Measurements from ENCODE around the gene CNOT3.
A peak's percentile ranks its signal among the peaks of the same experiment; 100 is the strongest.
"Not testable (repeated sequence)": the region's sequence is repeated elsewhere in the genome, so short reads cannot be mapped to it uniquely, and the experiment has no call there.

Gene CNOT3

GRCh38 chr19:54137699-54138488 is at the start of gene CNOT3:
Gene CNOT3 (plus strand): TSS chr19:54137762. CDS start chr19:54142979, 5,217 bp downstream.
- DNase-seq = no peak

- DNase-seq = no peak
Observed at GRCh38 chr19:54094426-54095000, 43.0 kb upstream of the CNOT3 start.

DNA sequence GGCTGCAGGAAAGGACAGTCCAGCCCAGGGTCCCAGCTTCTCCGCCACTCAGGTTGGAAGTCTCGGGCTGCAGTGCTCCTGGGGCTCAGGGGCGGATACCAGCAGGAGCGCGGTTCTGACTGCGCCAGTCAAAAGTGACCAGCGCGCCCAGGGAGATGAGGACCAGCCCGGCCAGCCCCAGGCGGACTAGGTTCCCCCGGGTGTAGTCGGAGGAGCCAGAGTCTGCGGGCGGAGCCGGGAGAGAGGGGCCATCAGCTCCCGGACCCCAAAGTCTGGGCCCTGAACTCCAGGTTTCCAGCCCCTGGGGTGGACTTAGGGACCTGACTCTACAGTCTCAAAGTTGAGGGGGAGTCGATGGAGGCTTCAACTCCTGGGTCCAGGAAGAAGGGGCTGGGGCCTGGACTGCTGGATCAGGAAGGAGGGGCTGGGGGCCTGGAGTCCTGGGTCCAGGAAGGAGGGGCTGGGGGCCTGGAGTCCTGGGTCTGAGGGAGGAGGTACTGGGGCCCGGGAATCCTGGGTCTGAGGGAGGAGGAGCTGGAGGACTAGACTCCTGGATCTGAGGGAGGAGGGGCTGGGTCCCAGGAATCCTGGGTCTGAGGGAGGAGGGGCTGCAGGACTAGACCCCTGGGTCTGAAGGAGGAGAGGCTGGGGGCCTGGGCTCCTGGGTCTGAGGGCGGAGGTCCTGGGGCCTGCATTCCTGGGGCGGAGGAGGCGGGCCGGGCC is 42.3 kb upstream of the CNOT3 start:
- no peak for DNase-seq

DNA sequence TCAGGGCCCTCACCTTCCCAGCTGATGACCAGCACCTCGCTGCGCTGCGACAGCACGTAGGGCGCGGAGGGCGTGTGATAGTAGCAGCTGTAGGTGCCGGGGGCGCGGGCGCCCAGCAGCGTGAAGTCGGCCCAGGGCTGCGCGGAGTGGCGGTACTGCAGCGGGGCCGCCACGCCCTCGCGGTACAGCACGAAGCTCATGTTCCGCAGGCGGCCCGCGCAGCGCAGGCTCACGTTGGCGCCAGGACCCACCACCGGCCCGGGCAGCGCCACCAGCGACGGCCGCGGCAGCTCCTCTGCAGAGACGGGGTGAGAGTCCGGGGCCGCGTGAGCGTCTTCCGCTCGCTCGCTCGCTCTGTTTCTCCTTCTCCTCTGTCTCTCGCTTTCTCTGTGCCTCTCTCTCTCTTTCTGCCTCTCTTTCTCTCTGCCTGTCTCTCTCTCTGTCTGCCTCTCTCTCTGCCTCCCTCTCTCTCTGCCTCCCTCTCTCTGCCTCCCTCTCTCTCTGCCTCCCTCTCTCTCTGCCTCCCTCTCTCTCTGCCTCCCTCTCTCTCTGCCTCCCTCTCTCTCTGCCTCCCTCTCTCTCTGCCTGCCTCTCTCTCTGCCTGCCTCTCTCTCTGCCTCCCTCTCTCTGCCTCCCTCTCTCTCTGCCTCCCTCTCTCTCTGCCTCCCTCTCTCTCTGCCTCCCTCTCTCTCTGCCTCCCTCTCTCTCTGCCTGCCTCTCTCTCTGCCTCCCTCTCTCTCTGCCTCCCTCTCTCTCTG is 41.5 kb upstream of the CNOT3 start:
- not testable (repeated sequence) for DNase-seq

DNA sequence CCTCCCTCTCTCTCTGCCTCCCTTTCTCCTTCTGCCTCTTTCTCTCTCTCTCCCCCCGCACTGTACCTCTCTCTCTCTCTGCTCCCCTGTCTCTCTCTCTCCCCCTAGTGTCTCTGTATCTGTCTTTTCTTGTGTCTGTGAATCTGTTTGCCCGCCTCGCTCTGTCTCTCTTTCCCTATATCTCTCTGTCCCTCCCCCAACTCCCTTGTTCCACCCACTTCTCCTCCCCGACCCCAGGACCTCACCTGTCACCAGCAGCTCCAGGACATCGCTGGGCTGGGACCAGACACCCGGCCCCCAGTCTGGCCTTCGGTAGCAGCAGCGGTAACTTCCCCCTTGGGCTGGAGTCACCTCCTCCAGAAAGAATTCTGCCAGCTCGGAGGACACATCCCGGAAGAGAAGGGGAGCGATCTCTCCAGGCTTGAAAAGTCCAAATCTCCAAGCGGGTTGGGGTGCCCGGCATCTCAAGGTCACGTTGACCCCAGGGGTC is 40.9 kb upstream of the CNOT3 start:
- no peak for DNase-seq

DNA sequence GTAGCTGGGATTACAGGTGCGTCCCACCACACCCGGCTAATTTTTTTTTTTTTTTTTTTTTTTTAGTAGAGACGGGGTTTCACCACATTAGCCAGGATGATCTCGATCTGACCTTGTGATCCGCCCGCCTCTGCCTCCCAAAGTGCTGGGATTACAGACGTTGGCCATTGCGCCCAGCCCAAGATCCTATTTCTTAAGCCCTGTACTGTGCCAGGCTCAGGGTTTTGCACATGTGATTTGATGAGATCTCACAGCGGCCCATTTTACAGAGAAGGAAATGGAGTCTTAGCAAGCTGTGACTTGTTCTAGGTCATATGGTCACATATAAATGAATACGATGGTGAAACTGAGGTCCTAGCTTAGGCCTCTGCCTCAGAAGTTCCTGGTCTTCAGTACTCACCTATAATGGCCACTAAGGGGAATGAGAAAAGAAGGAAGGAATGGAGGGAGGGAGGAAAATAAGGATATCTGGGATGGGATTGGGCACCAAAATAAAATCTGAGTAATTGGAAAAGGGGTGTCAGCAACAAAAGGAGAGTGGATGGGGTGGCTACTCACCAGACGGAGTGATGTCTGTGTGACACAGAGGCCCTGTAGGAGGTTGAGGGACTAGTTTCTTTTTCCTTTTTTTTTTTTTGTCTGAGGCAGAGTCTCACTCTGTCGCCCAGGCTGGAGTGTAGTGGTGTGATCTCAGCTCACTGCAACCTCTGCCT is 38.2 kb upstream of the CNOT3 start:
- no peak for DNase-seq

DNA sequence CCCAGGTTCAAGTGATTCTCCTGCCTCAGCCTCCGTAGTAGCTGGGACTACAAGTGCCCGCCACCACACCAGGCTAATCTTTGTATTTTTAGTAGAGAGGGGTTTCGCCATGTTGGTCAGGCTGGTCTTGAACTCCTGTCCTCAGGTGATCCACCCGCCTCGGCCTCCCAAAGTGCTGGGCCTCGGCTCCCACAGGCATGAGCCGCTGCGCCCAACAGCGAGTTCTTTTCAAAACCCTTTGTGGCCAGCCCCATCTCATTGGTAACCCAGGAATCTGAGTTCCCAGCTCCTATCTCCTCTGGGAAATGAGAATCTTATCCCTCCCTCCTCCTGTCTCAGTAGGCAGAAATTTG is 37.7 kb upstream of the CNOT3 start:
- not testable (repeated sequence) for DNase-seq

DNA sequence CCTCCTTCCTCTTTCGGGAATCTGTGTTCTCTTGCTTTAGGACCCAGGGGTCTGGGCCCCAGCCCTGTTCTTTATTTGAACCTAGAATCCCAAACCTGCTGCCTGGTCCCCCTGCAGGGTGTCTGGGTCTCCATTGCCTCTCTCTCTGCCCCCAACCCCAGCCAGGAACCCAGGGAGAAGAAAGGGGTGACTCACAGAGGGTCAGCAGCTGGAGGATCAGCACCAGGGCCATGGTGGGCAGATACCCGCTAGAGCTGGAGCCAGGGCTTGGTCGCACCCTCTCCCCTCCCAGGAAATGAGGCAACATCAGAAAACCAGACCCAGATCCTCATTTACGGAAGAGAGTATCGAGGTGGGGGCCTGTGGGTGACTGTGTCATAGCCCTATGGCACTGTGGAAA is 37.0 kb upstream of the CNOT3 start, which contains the start of gene OSCAR:
TSS of gene OSCAR (minus strand) at position 243 of the 400 bp plus-strand sequence. CDS start at position 232, 11 bp downstream.
- DNase-seq = no peak

- DNase-seq = peak; percentile 86
Observed at GRCh38 chr19:54102421-54103169, 35.0 kb upstream of the CNOT3 start, which contains the start of gene NDUFA3. Gene NDUFA3 (plus strand): TSS chr19:54102855. CDS start chr19:54102879, 24 bp downstream.

- no peak for DNase-seq
Observed at GRCh38 chr19:54104998-54105715, 32.4 kb upstream of the CNOT3 start.

DNA sequence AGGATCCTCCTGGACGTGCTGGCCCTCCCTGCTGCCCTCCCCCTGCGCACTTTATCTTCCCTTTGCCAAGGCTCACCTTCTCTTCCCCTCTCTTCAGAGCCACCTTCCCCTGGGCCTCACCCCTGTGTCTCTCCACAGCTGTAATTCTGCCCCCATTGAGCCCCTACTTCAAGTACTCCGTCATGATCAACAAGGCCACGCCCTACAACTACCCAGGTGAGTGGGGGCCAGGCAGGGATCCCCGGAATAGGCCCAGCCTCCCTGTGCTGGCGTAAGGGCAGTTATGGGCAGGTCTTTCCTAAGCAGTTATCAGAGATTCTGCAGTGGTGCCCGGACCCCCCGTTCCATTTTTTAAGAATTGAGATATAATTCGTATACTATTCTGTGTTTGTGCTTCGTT is 31.8 kb upstream of the CNOT3 start:
- no peak for DNase-seq

- no peak for DNase-seq
Observed at GRCh38 chr19:54106716-54107115, 30.8 kb upstream of the CNOT3 start.

DNA sequence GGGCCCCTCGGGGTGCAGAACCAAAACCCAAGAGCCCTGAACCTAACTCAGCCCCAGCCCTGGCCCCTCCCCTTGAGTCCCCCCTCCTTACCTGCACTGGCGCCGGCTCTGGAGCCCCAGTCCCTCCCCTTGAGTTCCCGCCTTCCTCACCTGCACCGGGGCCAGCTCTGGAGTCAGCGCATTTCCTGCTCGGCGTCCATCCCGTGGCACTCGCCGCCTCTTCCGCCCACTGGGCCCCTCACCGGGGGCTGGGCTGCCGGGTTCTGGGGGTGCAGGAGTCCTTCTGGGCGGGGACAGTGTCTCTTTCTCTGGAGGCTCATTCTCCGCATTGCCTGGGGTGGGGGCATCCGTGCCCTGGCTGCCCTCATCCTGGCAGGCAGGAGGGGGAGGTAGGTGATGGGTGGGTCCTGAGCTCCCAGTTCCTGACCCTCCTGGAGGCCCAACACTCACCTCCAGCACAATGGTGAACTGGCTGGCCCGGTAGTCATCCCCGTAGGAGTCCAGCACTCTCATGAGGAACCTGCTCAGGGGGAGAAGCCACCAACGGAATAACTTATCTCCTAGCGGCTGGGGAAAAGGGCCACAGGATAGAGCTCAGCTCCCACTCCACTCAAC is 29.6 kb upstream of the CNOT3 start:
- no peak for DNase-seq

DNA sequence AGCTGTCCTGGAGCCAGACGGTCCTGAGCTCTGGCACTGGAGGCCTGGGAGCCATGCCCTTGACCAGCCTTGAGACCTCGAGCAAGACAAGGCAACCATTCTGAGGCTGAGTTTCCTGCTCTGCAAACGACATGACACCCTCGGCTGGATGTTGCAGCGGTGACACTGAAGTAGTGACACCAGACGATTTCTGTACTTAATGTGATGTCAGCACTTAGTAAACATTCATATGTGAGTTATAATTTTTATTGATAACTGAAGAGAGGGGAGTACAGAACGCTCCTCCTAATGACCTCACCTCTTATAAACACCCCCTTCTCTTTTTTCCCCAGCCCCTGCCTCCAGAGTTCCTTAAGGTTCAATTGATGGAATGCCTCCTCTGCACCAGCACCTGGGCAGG is 29.1 kb upstream of the CNOT3 start:
- no peak for DNase-seq

DNA sequence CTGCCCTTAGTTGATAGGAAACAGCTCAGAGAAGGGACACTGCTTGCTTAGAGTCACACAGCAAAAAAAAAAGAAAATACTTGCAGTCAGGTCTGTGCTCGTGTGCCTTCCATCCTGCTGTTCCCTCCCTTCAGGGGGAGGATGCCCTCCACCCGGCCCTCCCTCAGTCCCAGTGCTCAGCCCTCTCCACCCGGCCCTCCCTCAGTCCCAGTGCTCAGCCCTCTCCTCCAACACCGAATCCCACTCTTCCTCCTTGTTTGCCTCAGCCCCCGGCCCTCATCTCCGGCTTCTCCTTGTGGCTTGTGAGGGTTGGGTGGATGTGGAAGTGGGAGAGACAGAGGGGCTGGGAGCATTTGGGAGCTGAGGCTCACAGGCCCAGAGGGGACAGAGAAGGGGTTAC is 27.9 kb upstream of the CNOT3 start:
- DNase-seq = no peak

GRCh38 chr19:54114340-54115108 is 23.0 kb upstream of the CNOT3 start:
- DNase-seq = no peak

- no peak for DNase-seq
Observed at GRCh38 chr19:54115109-54116063, 22.2 kb upstream of the CNOT3 start, which contains the start of the genes PRPF31 and TFPT. Gene PRPF31 (plus strand): TSS chr19:54115754. CDS start chr19:54118279, 2,525 bp downstream. Gene TFPT (minus strand): TSS chr19:54115657. CDS start chr19:54115269, 388 bp downstream.

GRCh38 chr19:54121259-54121658 is 16.3 kb upstream of the CNOT3 start:
- DNase-seq = no peak

All from cortex of kidney (tissue), 1 donor.